Calu3 (cell line): ENCODE measurements around the gene FAM3D. TPM values are rescaled to one million over a fixed set of nuclear protein-coding genes. Genes with fewer than 3 reads are reported as not detected.

Experiments used
- BruUV-seq: library from RNA; stranded (reverse); fragments of 400-500 nt; replicated peaks from 2 replicates; lab custom pipeline; 2021; lab: Mats Ljungman, UMichigan
- CTCF ChIA-PET: fragments of 300-600 bp; sonication (Branson Sonifier 250); formaldehyde crosslinking; loops from one replicate; lab custom pipeline; 2022; ENCODE audit warnings: antibody characterized with exemption; lab: Charles Lee
- DNase-seq: peaks from one replicate; pipeline ENCODE4 v3.0.0; 2022
- H3K27ac Mint-ChIP-seq: one replicate; pipeline ENCODE4 v1.8.0; 2022; ENCODE audit warnings: mixed read lengths; ENCODE audit not compliant: unreplicated experiment
- H3K27me3 Mint-ChIP-seq: one replicate; pipeline ENCODE4 v1.8.0; 2022; ENCODE audit warnings: mixed read lengths; ENCODE audit not compliant: unreplicated experiment
- H3K36me3 Mint-ChIP-seq: one replicate; pipeline ENCODE4 v1.8.0; 2022; ENCODE audit warnings: mild to moderate bottlenecking, moderate library complexity, mixed read lengths; ENCODE audit not compliant: insufficient read depth, unreplicated experiment
- H3K4me1 Mint-ChIP-seq: one replicate; pipeline ENCODE4 v1.8.0; 2022; ENCODE audit warnings: mild to moderate bottlenecking, low read depth, mixed read lengths; ENCODE audit not compliant: unreplicated experiment
- H3K4me3 Mint-ChIP-seq: one replicate; pipeline ENCODE4 v1.8.0; 2022; ENCODE audit warnings: mild to moderate bottlenecking, low read depth, moderate library complexity, mixed read lengths; ENCODE audit not compliant: unreplicated experiment
- H3K9me3 Mint-ChIP-seq: one replicate; pipeline ENCODE4 v1.8.0; 2022; ENCODE audit warnings: low read depth, mixed read lengths; ENCODE audit not compliant: unreplicated experiment
- intact Hi-C: fragments of 100-400 bp; cut with micrococcal nuclease; formaldehyde crosslinking; loops from one replicate; pipeline ENCODE4 v1.10.0; 2022; ENCODE audit not compliant: unreplicated experiment
- total RNA-seq: library from RNA; stranded (reverse); gene quantifications from 2 replicates; pipeline ENCODE4 v1.2.3, GENCODE V29; 2022
- TF ChIP-seq, protein P1 (sequence below): fragments of 200-600 bp; IDR thresholded peaks from one replicate; pipeline ENCODE4 v1.8.0; 2022; ENCODE audit warnings: antibody characterized with exemption; ENCODE audit not compliant: unreplicated experiment

FAM3D gene
- total RNA-seq, 1 experiment from 2014 or later = 3.0 TPM

DNA sequence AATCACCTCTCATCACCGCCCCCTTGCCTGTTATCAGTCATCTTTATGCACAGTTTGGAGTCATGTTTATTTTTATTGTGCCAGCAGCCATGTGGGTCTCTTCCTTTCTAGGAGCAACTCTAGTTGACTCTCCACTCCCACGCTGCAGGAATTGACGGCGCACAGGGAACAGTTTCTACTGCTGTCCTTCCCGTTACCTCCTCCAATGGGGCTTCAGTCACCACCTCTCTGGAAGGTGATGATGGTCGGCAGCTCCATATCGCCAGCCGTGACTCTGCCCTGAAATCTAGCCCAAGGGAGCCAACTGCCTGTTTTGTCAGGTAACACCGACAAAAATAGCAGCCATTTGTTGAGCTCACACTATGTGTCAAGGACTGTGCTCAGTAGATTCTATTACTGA is 53.7 kb downstream of the FAM3D start:
- no TSS peak for BruUV-seq
- Mint-ChIP-seq H3K9me3 (no peaks in the 10 kb centered on the region), H3K36me3 (no peaks in the 10 kb centered on the region), H3K27ac (no peak overlapping the region), H3K4me3 (no peak overlapping the region), H3K4me1 (no peaks in the 10 kb centered on the region), H3K27me3 (no peaks in the 10 kb centered on the region)
- intact Hi-C loops = no loop called here
- CTCF ChIA-PET = interaction anchor here (0.5 kb wide), 1 partner anchor 43 kb away, joined by 3 read pairs; no protein-coding TSS in a partner anchor
- TF ChIP-seq, protein P1, sequence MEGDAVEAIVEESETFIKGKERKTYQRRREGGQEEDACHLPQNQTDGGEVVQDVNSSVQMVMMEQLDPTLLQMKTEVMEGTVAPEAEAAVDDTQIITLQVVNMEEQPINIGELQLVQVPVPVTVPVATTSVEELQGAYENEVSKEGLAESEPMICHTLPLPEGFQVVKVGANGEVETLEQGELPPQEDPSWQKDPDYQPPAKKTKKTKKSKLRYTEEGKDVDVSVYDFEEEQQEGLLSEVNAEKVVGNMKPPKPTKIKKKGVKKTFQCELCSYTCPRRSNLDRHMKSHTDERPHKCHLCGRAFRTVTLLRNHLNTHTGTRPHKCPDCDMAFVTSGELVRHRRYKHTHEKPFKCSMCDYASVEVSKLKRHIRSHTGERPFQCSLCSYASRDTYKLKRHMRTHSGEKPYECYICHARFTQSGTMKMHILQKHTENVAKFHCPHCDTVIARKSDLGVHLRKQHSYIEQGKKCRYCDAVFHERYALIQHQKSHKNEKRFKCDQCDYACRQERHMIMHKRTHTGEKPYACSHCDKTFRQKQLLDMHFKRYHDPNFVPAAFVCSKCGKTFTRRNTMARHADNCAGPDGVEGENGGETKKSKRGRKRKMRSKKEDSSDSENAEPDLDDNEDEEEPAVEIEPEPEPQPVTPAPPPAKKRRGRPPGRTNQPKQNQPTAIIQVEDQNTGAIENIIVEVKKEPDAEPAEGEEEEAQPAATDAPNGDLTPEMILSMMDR = no peak
- no peak for DNase-seq

DNA sequence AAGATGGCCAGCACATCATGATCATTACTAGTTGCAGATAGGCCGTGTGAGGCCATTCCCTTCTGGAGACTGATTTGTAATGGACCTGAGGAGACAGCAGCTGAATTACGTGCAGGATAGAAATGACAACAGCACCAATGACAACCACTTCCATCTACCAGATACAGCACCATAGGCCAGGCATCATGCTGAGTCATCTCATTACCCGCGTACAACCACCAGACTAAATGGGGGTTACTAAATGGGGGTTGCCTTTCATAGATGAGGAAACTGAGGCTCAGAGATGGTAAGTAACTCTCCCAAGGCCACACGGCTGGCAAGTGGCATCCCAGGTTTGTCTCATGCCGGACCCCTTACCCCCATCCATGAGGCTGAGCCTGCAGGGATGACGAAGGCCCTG is 56.6 kb downstream of the FAM3D start:
- no TSS peak for BruUV-seq
- Mint-ChIP-seq H3K4me1 (no peaks in the 10 kb centered on the region), H3K9me3 (no peaks in the 10 kb centered on the region), H3K27ac (no peak overlapping the region), H3K27me3 (peaks cover 10% of the 10 kb centered on the region), H3K4me3 (no peak overlapping the region), H3K36me3 (no peaks in the 10 kb centered on the region)
- intact Hi-C loops = no loop called here
- CTCF ChIA-PET = no interaction called here
- DNase-seq = no peak
- TF ChIP-seq, protein P1 = no peak

DNA sequence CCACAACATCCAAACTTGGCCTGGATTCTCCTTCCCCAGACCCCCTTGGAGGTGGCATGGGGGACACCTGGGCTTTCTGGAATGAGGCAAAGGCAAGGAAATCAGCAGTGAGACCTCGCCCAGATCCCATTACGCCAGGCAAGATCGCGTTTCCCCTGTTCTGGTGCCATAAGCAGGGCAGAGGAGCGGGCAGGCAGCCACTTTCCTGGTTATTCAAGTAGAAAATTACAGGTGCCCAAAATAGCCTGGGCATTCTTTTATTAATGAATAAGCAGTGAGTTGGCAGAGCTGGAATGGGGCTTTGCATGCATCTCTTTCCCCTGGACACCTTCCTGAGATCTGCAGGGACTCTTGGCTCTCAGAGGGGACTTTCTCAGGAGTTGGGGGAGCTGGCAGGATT is 57.9 kb downstream of the FAM3D start:
- Mint-ChIP-seq H3K36me3 (no peaks in the 10 kb centered on the region), H3K4me1 (no peaks in the 10 kb centered on the region), H3K27ac (no peak overlapping the region), H3K9me3 (no peaks in the 10 kb centered on the region), H3K4me3 (no peak overlapping the region), H3K27me3 (peaks cover 23% of the 10 kb centered on the region)
- CTCF ChIA-PET = no interaction called here
- TF ChIP-seq, protein P1 = no peak
- intact Hi-C loops = loop anchor here (1.0 kb wide), 1 partner anchor 22 kb away; no protein-coding TSS in a partner anchor
- peak; percentile 38 for DNase-seq
- BruUV-seq = no TSS peak

DNA sequence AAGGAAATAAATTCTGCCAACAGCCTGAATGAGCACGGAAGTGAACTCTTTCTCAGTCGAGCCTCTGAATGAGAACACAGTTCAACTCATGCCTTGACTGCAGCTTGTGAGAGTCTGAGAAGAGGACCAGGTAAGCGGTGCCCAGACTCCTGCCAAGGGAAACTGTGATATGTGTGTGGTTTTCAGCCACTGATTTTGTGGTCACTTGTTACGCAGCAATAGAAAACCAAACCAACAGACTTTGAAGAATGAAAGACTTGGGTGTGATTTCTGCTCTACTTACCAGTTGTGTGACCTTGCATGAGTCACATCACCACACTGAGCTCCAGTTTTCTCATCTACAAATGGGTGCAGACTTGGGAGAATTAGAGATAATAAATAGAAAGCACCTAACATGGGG is 58.8 kb downstream of the FAM3D start:
- no TSS peak for BruUV-seq
- TF ChIP-seq, protein P1 = no peak
- Mint-ChIP-seq H3K4me1 (no peaks in the 10 kb centered on the region), H3K27ac (no peak overlapping the region), H3K36me3 (no peaks in the 10 kb centered on the region), H3K27me3 (peaks cover 31% of the 10 kb centered on the region), H3K9me3 (no peaks in the 10 kb centered on the region), H3K4me3 (no peak overlapping the region)
- no peak for DNase-seq
- intact Hi-C loops = loop anchor here (1.0 kb wide), 1 partner anchor 22 kb away; no protein-coding TSS in a partner anchor
- CTCF ChIA-PET = no interaction called here
